BLaER1 treated with 17β-estradiol and CSF1 and Interleukin-3, amounts not matched to agents 10 nM and 100 nM (cell line): Measurements from ENCODE around the gene MARCO.
"Not testable (repeated sequence)": the region's sequence is repeated elsewhere in the genome, so short reads cannot be mapped to it uniquely, and the experiment has no call there.

ENCODE experiments used
- H3K27ac ChIP-seq, 11 experiments: shearing (Covaris generic); formaldehyde crosslinking; 2 replicates each; pipeline ENCODE4 v1.8.1; 2022
- H3K27me3 ChIP-seq, 11 experiments: shearing (Covaris generic); formaldehyde crosslinking; 2 replicates each; pipeline ENCODE4 v1.8.1; 2022
- H3K36me3 ChIP-seq, 11 experiments: shearing (Covaris generic); formaldehyde crosslinking; 2 replicates each; pipeline ENCODE4 v1.8.1; 2022
- H3K4me1 ChIP-seq, 10 experiments: shearing (Covaris generic); formaldehyde crosslinking; 2 replicates each; pipeline ENCODE4 v1.8.1; 2022
- H3K4me2 ChIP-seq, 11 experiments: shearing (Covaris generic); formaldehyde crosslinking; 2 replicates each; pipeline ENCODE4 v1.8.1; 2022
- H3K4me3 ChIP-seq, 10 experiments: shearing (Covaris generic); formaldehyde crosslinking; 2 replicates each; pipeline ENCODE4 v1.8.1; 2022
- H3K9ac ChIP-seq, 11 experiments: shearing (Covaris generic); formaldehyde crosslinking; 2 replicates each; pipeline ENCODE4 v1.8.1; 2022
- H3K9me3 ChIP-seq, 11 experiments: shearing (Covaris generic); formaldehyde crosslinking; replicated peaks in 1 of 11; 2 replicates each; pipeline ENCODE4 v1.8.1; 2022
- H4K20me1 ChIP-seq, 11 experiments: shearing (Covaris generic); formaldehyde crosslinking; 2 replicates each; pipeline ENCODE4 v1.8.1; 2022
- Cebpa-rat ChIP-seq, 11 experiments: shearing (Covaris generic); IDR thresholded peaks; 2 replicates each; pipeline ENCODE4 v1.8.1; 2022

MARCO gene

GRCh38 chr2:118990757-118991545, 49.0 kb downstream of the MARCO start:
- Histone ChIP-seq H3K27ac (peak overlapping the region in 1 of 11 experiments; percentile 4; a peak in 1 of 22 replicates), H3K36me3 (peaks cover 0 to 87% (median 0%) of the 10 kb centered on the region in 11 experiments; a peak in 6 of 22 replicates), H3K9me3 (0 out of 22 replicates have a peak, but pooled peaks cover 0 to 8% (median 0%) of the 10 kb centered on the region in 11 experiments), H3K27me3 (no peaks in the 10 kb centered on the region), H3K4me2 (peak overlapping the region in 1 of 11 experiments; percentile 36; a peak in 1 of 22 replicates), H3K4me1 (peaks cover 0 to 62% (median 18%) of the 10 kb centered on the region in 10 experiments; a peak in 14 of 20 replicates), H3K9ac (no peak overlapping the region), H3K4me3 (no peak overlapping the region), H4K20me1 (peaks cover 0 to 8% (median 0%) of the 10 kb centered on the region in 11 experiments; a peak in 2 of 22 replicates)
- TF ChIP-seq Cebpa-rat (IDR thresholded peaks at IDR 0.05) = no peak

- H3K9ac ChIP-seq = no peak overlapping the region
- H3K36me3 ChIP-seq = peaks cover 0 to 84% (median 0%) of the 10 kb centered on the region in 11 experiments; a peak in 6 of 22 replicates
- H3K4me1 ChIP-seq = peaks cover 0 to 59% (median 18%) of the 10 kb centered on the region in 10 experiments; a peak in 14 of 20 replicates
- peaks cover 0 to 8% (median 0%) of the 10 kb centered on the region in 11 experiments; a peak in 2 of 22 replicates for H4K20me1 ChIP-seq
- no peak overlapping the region for H3K4me3 ChIP-seq
- TF ChIP-seq Cebpa-rat (IDR thresholded peaks at IDR 0.05) = no peak
- H3K27ac ChIP-seq = peak overlapping the region in 1 of 11 experiments; percentile 4; a peak in 1 of 22 replicates
- H3K9me3 ChIP-seq = 0 out of 22 replicates have a peak, but pooled peaks cover 0 to 8% (median 0%) of the 10 kb centered on the region in 11 experiments
- H3K4me2 ChIP-seq = peak overlapping the region in 2 of 11 experiments; percentile 36 to 61; a peak in 2 of 22 replicates
- no peaks in the 10 kb centered on the region for H3K27me3 ChIP-seq
Observed at GRCh38 chr2:118991554-118991953, 49.6 kb downstream of the MARCO start.

GRCh38 chr2:118992740-118993391, 50.9 kb downstream of the MARCO start:
- 0 out of 22 replicates have a peak, but pooled peaks cover 0 to 8% (median 0%) of the 10 kb centered on the region in 11 experiments for H3K9me3 ChIP-seq
- no peaks in the 10 kb centered on the region for H3K27me3 ChIP-seq
- H3K9ac ChIP-seq = no peak overlapping the region
- peak overlapping the region in 7 of 11 experiments; percentile 5 to 67 (median 36); a peak in 10 of 22 replicates for H3K4me2 ChIP-seq
- no peak overlapping the region for H3K4me3 ChIP-seq
- TF ChIP-seq Cebpa-rat (IDR thresholded peaks at IDR 0.05) = no peak
- peaks cover 0 to 8% (median 0%) of the 10 kb centered on the region in 11 experiments; a peak in 2 of 22 replicates for H4K20me1 ChIP-seq
- H3K27ac ChIP-seq = no peak overlapping the region
- H3K4me1 ChIP-seq = peaks cover 0 to 56% (median 18%) of the 10 kb centered on the region in 10 experiments; a peak in 14 of 20 replicates
- H3K36me3 ChIP-seq = peaks cover 0 to 73% (median 0%) of the 10 kb centered on the region in 11 experiments; a peak in 6 of 22 replicates

DNA sequence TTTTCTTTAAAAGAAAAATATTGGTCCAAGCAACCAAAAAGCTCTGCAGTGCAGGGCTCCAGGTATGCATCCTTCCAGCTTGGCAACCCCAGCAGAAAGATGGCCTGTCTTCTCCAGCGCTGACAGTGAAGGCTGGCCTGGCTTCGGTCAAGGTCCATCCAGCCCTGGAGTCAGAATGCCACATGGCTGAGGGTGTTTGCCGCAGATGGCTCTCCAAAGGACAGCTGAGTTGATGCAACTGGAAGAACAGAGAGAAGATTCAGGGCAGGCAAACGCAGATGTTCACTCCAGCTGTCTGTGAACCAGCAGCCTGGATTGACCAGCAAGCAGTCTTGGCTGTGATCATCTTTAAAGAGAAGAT, 51.4 kb downstream of the MARCO start:
- Histone ChIP-seq H4K20me1 (peaks cover 0 to 8% (median 0%) of the 10 kb centered on the region in 11 experiments; a peak in 2 of 22 replicates), H3K27ac (no peak overlapping the region), H3K4me3 (no peak overlapping the region), H3K9me3 (0 out of 22 replicates have a peak, but pooled peaks cover 0 to 8% (median 0%) of the 10 kb centered on the region in 11 experiments), H3K9ac (no peak overlapping the region), H3K4me1 (peaks cover 0 to 53% (median 18%) of the 10 kb centered on the region in 10 experiments; a peak in 14 of 20 replicates), H3K36me3 (peaks cover 0 to 68% (median 0%) of the 10 kb centered on the region in 11 experiments; a peak in 6 of 22 replicates), H3K27me3 (no peaks in the 10 kb centered on the region), H3K4me2 (peak overlapping the region in 7 of 11 experiments; percentile 5 to 67 (median 36); a peak in 10 of 22 replicates)
- no peak for TF ChIP-seq Cebpa-rat (IDR thresholded peaks at IDR 0.05)

GRCh38 chr2:118994172-118994700, 52.2 kb downstream of the MARCO start:
- Histone ChIP-seq H3K9me3 (0 out of 22 replicates have a peak, but pooled peaks cover 0 to 8% (median 0%) of the 10 kb centered on the region in 11 experiments), H3K4me3 (no peak overlapping the region), H3K27ac (no peak overlapping the region), H3K9ac (no peak overlapping the region), H3K4me1 (peaks cover 0 to 45% (median 18%) of the 10 kb centered on the region in 10 experiments; a peak in 14 of 20 replicates), H4K20me1 (peaks cover 0 to 8% (median 0%) of the 10 kb centered on the region in 11 experiments; a peak in 1 of 22 replicates), H3K36me3 (peaks cover 0 to 59% (median 0%) of the 10 kb centered on the region in 11 experiments; a peak in 6 of 22 replicates), H3K4me2 (peak overlapping the region in 1 of 11 experiments; percentile 61; a peak in 1 of 22 replicates), H3K27me3 (no peaks in the 10 kb centered on the region)
- no peak for TF ChIP-seq Cebpa-rat (IDR thresholded peaks at IDR 0.05)

- Histone ChIP-seq H3K4me3 (no peak overlapping the region), H3K27ac (no peak overlapping the region), H3K4me2 (no peak overlapping the region), H3K36me3 (peaks cover 0 to 54% (median 0%) of the 10 kb centered on the region in 11 experiments; a peak in 6 of 22 replicates), H3K4me1 (peaks cover 0 to 40% (median 17%) of the 10 kb centered on the region in 10 experiments; a peak in 14 of 20 replicates), H3K27me3 (no peaks in the 10 kb centered on the region), H3K9ac (no peak overlapping the region), H3K9me3 (0 out of 22 replicates have a peak, but pooled peaks cover 0 to 8% (median 0%) of the 10 kb centered on the region in 11 experiments), H4K20me1 (peaks cover 0 to 8% (median 0%) of the 10 kb centered on the region in 11 experiments; a peak in 1 of 22 replicates)
- no peak for TF ChIP-seq Cebpa-rat (IDR thresholded peaks at IDR 0.05)
Observed at GRCh38 chr2:118994778-118995177, 52.8 kb downstream of the MARCO start.

- Histone ChIP-seq H3K4me2 (peak overlapping the region in 1 of 11 experiments; percentile 21; a peak in 2 of 22 replicates), H3K9me3 (peaks cover 6 to 21% (median 14%) of the 10 kb centered on the region in 11 experiments; a peak in 19 of 22 replicates), H3K4me1 (peaks cover 0 to 19% (median 0%) of the 10 kb centered on the region in 10 experiments; a peak in 7 of 20 replicates)
- H3K27ac ChIP-seq, H4K20me1 ChIP-seq, H3K27me3 ChIP-seq, H3K9ac ChIP-seq, H3K4me3 ChIP-seq, H3K36me3 ChIP-seq: not testable (repeated sequence)
Observed at GRCh38 chr2:119003856-119004255, 61.9 kb downstream of the MARCO start.

DNA sequence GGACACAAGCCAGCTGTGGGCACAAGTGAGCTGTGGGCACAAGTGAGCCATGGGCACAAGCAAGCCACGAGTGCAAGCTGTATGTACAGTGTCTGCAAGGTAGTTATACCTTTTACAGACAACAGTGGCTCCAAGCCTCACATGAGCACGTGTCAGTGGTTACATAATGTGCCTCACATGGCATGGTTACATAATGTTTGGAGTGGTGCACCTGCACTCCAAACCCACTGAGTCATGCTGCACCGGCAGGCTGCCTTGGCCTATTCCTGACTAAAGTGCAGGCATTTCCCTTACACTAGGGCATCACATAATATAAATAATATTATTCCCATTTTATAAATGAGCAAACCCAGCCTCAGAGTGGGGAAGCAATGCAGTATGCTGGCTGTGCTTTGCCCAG, 62.6 kb downstream of the MARCO start:
- H3K4me2 ChIP-seq = peak overlapping the region in 3 of 11 experiments; percentile 14 to 21 (median 21); a peak in 5 of 22 replicates
- H3K4me3 ChIP-seq = no peak overlapping the region
- no peak for TF ChIP-seq Cebpa-rat (IDR thresholded peaks at IDR 0.05)
- H4K20me1 ChIP-seq = no peaks in the 10 kb centered on the region
- no peak overlapping the region for H3K27ac ChIP-seq
- H3K9ac ChIP-seq = no peak overlapping the region
- peaks cover 6 to 21% (median 14%) of the 10 kb centered on the region in 11 experiments; a peak in 19 of 22 replicates for H3K9me3 ChIP-seq
- H3K4me1 ChIP-seq = peaks cover 0 to 19% (median 0%) of the 10 kb centered on the region in 10 experiments; a peak in 7 of 20 replicates
- no peaks in the 10 kb centered on the region for H3K27me3 ChIP-seq
- no peaks in the 10 kb centered on the region for H3K36me3 ChIP-seq
